GM12892 (cell line): ENCODE data around the gene NUTM2D. TPM values are rescaled to one million over a fixed set of nuclear protein-coding genes. Genes with fewer than 3 reads are reported as not detected.
A peak's percentile ranks its signal among the peaks of the same experiment; 100 is the strongest.
"Not testable (repeated sequence)": the region's sequence is repeated elsewhere in the genome, so short reads cannot be mapped to it uniquely, and the experiment has no call there.

Experiments used
- DNase-seq: peaks from one replicate; pipeline ENCODE4 v3.0.0; 2011; ENCODE audit not compliant: insufficient read length
- FAIRE-seq: peaks from 2 replicates; lab custom pipeline; 2011; peaks lifted over from hg19 to GRCh38; lab: Jason Lieb, UNC
- polyA plus RNA-seq: library from polyadenylated mRNA; unstranded; fragments of >200 nt; gene quantifications from one replicate; pipeline ENCODE4 v1.2.1, GENCODE V29; 2012; ENCODE audit warnings: missing spikeins, inconsistent platforms; ENCODE audit not compliant: missing spikeins

The NUTM2D gene
- polyA plus RNA-seq = 0.72 TPM

GRCh38 chr10:87357444-87357843 is at the start of gene NUTM2D:
Gene NUTM2D, plus strand, starts transcription at chr10:87357744. Its CDS starts 522 bp downstream, at chr10:87358266.
- DNase-seq, FAIRE-seq: not testable (repeated sequence)

- not testable (repeated sequence) for DNase-seq, FAIRE-seq
Measured at GRCh38 chr10:87308702-87309101, 48.8 kb upstream of the NUTM2D start.

- not testable (repeated sequence) for DNase-seq, FAIRE-seq
Measured at GRCh38 chr10:87309657-87310056, 47.9 kb upstream of the NUTM2D start.

- DNase-seq, FAIRE-seq: not testable (repeated sequence)
Measured at GRCh38 chr10:87311521-87311920, 46.0 kb upstream of the NUTM2D start.

GRCh38 chr10:87313649-87314359 is 43.7 kb upstream of the NUTM2D start:
- not testable (repeated sequence) for FAIRE-seq, DNase-seq

- not testable (repeated sequence) for DNase-seq, FAIRE-seq
Measured at GRCh38 chr10:87314360-87314973, 43.1 kb upstream of the NUTM2D start.

GRCh38 chr10:87321505-87321904 is 36.0 kb upstream of the NUTM2D start:
- FAIRE-seq, DNase-seq: not testable (repeated sequence)

- FAIRE-seq, DNase-seq: not testable (repeated sequence)
Measured at GRCh38 chr10:87324559-87324958, 33.0 kb upstream of the NUTM2D start.

GRCh38 chr10:87327958-87328357 is 29.6 kb upstream of the NUTM2D start:
- FAIRE-seq, DNase-seq: not testable (repeated sequence)

GRCh38 chr10:87329131-87329530 is 28.4 kb upstream of the NUTM2D start:
- FAIRE-seq, DNase-seq: not testable (repeated sequence)

- DNase-seq = not testable (repeated sequence)
Measured at GRCh38 chr10:87332687-87333086, 24.9 kb upstream of the NUTM2D start.

GRCh38 chr10:87340411-87340810 is 17.1 kb upstream of the NUTM2D start:
- FAIRE-seq, DNase-seq: not testable (repeated sequence)

More at GRCh38 chr10:87332687-87333086, 24.9 kb upstream of the NUTM2D start:
- not testable (repeated sequence) for FAIRE-seq

GRCh38 chr10:87341546-87342142 is 15.9 kb upstream of the NUTM2D start:
- FAIRE-seq, DNase-seq: not testable (repeated sequence)

- not testable (repeated sequence) for DNase-seq, FAIRE-seq
Measured at GRCh38 chr10:87342249-87342710, 15.3 kb upstream of the NUTM2D start.

- not testable (repeated sequence) for DNase-seq
- peak; percentile 74 for FAIRE-seq
Measured at GRCh38 chr10:87342711-87343258, 14.8 kb upstream of the NUTM2D start.

GRCh38 chr10:87345743-87346142 is 11.8 kb upstream of the NUTM2D start:
- FAIRE-seq, DNase-seq: not testable (repeated sequence)

GRCh38 chr10:87350161-87350560 is 7.4 kb upstream of the NUTM2D start:
- not testable (repeated sequence) for FAIRE-seq, DNase-seq

GRCh38 chr10:87352825-87353224 is 4.7 kb upstream of the NUTM2D start:
- DNase-seq, FAIRE-seq: not testable (repeated sequence)

GRCh38 chr10:87355110-87355509 is 2.4 kb upstream of the NUTM2D start:
- not testable (repeated sequence) for FAIRE-seq, DNase-seq

GRCh38 chr10:87358159-87358558 is 615 bp downstream of the NUTM2D start:
- FAIRE-seq, DNase-seq: not testable (repeated sequence)
